Measurements from ENCODE around the gene PTP4A2.

- no peak for TF ChIP-seq CTCF (IDR thresholded peaks at IDR 0.05)
- no peak for TF ChIP-seq POLR2A (IDR thresholded peaks at IDR 0.05)
Observed at GRCh38 chr1:31923901-31924535, 14.2 kb downstream of the PTP4A2 start.
